Lower leg skin (tissue), 4 donors: ENCODE data around the gene GDF9. TPM values are rescaled to one million over a fixed set of nuclear protein-coding genes. Genes with fewer than 3 reads are reported as not detected.

Experiments used
- DNase-seq, 2 donors: peaks; one replicate each; pipeline ENCODE4 v3.0.0-alpha.2; 2019; ENCODE audit warnings: low spot score in 2 of 2
- H3K4me3 ChIP-seq: fragments of 200-600 bp; sonication (generic); 2 replicates; pipeline ENCODE4 v1.5.1; 2017; ENCODE audit warnings: mild to moderate bottlenecking, low read depth; ENCODE audit not compliant: poor library complexity, severe bottlenecking
- POLR2A ChIP-seq, 2 donors: fragments of 450-650 bp; IDR thresholded peaks; one replicate each; pipeline ENCODE4 v1.6.1; 2016 to 2017; ENCODE audit warnings: antibody characterized with exemption in 2 of 2, mild to moderate bottlenecking in 1 of 2, moderate library complexity in 1 of 2
- WGBS, 2 donors: methylation state at CpG; one replicate each; pipeline ENCODE4 v1.1.5; 2018; 5-methylcytosine and 5-hydroxymethylcytosine counted together
- intact Hi-C: fragments of 100-400 bp; cut with DNase I; formaldehyde crosslinking; loops from one replicate; pipeline ENCODE4 v1.15.0; 2023; ENCODE audit warnings: low total_unique reads
- total RNA-seq, 4 donors: library from RNA; depleted of rRNA; stranded (reverse); fragments of >200 nt; gene quantifications; one replicate each; pipeline ENCODE4 v1.1.0, GENCODE V29; 2016
- TF ChIP-seq, protein P1 (sequence below), 3 donors: fragments of 450-650 bp; IDR thresholded peaks; one replicate each; pipeline ENCODE4 v1.5.1; 2016; ENCODE audit warnings: antibody characterized with exemption in 3 of 3, mild to moderate bottlenecking in 3 of 3, moderate library complexity in 2 of 3

Gene GDF9
- total RNA-seq, 4 donors from 2014 or later: 0.17 to 0.44 (median 0.36) TPM

DNA sequence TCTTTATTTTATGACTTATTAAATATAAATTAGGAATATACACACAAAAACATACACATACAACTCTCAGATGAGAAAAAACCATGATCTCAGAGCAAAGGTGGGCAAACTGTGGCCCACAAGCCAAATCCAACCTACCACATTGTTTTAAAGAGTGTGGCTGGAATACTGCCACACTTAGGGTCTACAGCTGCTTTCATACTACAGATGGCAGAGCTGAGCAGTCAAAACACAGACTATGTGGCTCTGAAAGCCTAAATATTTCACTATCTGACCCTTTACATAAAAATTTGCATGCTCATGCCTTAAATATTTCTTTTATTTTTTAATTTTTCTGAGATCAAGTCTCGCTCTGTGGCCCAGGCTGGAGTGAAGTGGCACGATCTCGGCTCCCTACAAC lies 35.5 kb upstream of the GDF9 start:
- no peak for TF ChIP-seq POLR2A (IDR thresholded peaks at IDR 0.05)
- TF ChIP-seq, protein P1, sequence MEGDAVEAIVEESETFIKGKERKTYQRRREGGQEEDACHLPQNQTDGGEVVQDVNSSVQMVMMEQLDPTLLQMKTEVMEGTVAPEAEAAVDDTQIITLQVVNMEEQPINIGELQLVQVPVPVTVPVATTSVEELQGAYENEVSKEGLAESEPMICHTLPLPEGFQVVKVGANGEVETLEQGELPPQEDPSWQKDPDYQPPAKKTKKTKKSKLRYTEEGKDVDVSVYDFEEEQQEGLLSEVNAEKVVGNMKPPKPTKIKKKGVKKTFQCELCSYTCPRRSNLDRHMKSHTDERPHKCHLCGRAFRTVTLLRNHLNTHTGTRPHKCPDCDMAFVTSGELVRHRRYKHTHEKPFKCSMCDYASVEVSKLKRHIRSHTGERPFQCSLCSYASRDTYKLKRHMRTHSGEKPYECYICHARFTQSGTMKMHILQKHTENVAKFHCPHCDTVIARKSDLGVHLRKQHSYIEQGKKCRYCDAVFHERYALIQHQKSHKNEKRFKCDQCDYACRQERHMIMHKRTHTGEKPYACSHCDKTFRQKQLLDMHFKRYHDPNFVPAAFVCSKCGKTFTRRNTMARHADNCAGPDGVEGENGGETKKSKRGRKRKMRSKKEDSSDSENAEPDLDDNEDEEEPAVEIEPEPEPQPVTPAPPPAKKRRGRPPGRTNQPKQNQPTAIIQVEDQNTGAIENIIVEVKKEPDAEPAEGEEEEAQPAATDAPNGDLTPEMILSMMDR (IDR thresholded peaks at IDR 0.05): no peak
- no peak overlapping the region for H3K4me3 ChIP-seq
- 99 to 100% methylated on average over 3 of the region's 3 CpGs for WGBS, 2 donors
- DNase-seq: no peak
- intact Hi-C loops: no loop called here

- intact Hi-C loops: no loop called here
- TF ChIP-seq POLR2A (IDR thresholded peaks at IDR 0.05): no peak
- TF ChIP-seq, protein P1 (IDR thresholded peaks at IDR 0.05): no peak
- no peak for DNase-seq
- H3K4me3 ChIP-seq: no peak overlapping the region
- WGBS, 2 donors: 90% methylated on average over 4 of the region's 4 CpGs
These were observed 34.8 kb upstream of the GDF9 start for GRCh38 chr5:132901036-132901435.

DNA sequence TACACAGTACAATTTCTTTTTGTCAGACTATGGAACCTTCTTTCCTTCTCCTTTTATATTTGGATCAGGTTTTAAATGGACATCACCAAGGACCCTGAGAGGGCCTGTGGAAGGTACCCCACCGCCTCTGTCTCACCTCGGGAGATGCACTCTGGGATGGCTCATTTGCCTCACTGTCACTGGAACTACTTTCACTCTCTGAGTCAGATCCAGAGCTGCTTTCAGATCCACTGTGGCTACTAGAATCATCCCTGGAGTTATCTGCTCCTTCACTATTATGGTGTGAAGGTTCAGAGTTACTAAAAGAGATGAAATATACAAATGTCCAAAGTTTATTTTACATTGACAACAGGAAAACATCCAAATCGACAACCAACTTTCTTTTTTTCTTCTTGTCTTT lies 31.8 kb upstream of the GDF9 start:
- intact Hi-C loops: no loop called here
- no peak overlapping the region for H3K4me3 ChIP-seq
- TF ChIP-seq POLR2A (IDR thresholded peaks at IDR 0.05): no peak
- TF ChIP-seq, protein P1 (IDR thresholded peaks at IDR 0.05): no peak
- DNase-seq: no peak
- WGBS, 2 donors: 86 to 87% methylated on average over 3 of the region's 3 CpGs

DNA sequence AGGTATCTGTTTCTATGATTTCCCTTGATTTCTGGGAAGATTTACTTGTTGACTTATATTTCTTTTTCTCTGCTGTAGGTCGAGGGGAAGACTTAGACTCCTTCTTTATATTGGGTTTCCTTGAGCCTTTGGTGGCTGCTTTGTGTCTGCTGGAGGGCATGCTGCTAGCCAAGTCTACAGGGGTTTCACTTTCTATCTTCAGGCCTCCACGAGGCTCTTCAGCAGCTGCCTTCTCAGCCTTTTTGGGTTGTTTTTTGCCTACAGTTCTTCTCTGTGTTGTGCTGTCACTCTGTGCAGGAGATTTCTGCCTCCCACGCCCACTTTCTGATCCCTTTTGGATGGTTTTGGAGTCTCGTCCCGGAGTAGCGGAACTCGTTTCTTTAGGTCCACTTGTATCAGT lies 30.4 kb upstream of the GDF9 start:
- intact Hi-C loops: no loop called here
- WGBS, 2 donors: 85 to 88% methylated on average over 7 of the region's 7 CpGs
- no peak overlapping the region for H3K4me3 ChIP-seq
- DNase-seq: no peak
- TF ChIP-seq, protein P1 (IDR thresholded peaks at IDR 0.05): no peak
- TF ChIP-seq POLR2A (IDR thresholded peaks at IDR 0.05): no peak

DNA sequence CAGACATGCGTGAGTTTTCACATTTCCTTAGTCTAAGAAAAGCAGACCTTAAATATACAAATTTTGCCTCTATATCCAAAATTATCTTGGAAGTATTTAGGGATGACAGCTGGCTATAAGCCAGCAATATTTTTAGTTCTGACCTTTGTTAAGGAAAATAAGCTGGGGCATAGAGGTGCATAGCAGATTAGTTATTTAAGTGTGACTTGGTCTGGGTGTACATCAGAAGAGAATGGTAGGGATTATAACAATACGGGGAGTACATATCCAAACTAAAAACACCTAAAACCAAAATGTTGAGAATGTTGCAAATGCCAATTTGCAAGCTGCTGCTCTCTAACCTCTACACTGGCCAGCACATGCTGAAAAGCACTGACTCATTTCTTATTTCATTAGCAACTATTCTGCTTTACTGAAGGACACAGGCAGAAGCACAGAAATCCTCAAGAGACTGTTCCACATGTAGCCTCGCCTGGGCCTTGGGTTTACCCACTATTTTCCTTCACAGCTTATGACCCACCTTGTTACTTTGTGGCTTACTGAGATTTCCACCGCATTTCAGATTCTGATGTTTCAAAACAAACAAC lies 29.5 kb upstream of the GDF9 start:
- TF ChIP-seq, protein P1 (IDR thresholded peaks at IDR 0.05): no peak
- TF ChIP-seq POLR2A (IDR thresholded peaks at IDR 0.05): no peak
- no peak for DNase-seq
- intact Hi-C loops: no loop called here
- 92 to 97% methylated on average over 4 of the region's 4 CpGs for WGBS, 2 donors
- H3K4me3 ChIP-seq: no peak overlapping the region

DNA sequence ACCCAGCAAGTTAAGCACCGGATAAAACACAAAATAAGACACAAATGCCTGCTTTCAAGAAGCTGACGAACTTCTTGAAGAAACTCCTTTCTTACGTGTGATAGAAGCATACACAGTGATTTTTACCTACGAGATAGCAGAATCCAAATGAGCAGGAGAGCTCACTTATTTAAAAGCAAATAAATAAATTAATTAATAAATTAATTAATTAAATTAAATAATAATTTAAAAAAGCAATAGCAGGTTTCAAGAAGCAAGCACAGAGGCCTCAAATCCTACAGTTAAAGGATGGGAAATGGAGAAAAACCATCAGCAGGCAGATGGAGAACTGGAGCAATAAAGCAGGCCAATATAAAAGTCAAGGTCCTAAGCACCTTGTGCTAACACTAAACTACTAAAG lies 24.5 kb upstream of the GDF9 start:
- TF ChIP-seq, protein P1 (IDR thresholded peaks at IDR 0.05): no peak
- no peak for TF ChIP-seq POLR2A (IDR thresholded peaks at IDR 0.05)
- no peak overlapping the region for H3K4me3 ChIP-seq
- intact Hi-C loops: no loop called here
- 96% methylated on average over 4 of the region's 4 CpGs for whole genome bisulfite sequencing, 2 donors
- DNase-seq: no peak
